ENCODE data around the gene MAPK10. TPM values are rescaled to one million over a fixed set of nuclear protein-coding genes. Genes with fewer than 3 reads are reported as not detected.

The MAPK10 gene
- total and polyA plus RNA-seq, 2 of the 8 experiments (the other 6 are each of a cell fraction or from before 2014, with no cell fraction given), result 2.5 to 3.1 TPM

GRCh38 chr4:86160426-86160825 is 199.4 kb downstream of the MAPK10 start:
- Histone ChIP-seq H3K14ac (ENCODE audit: insufficient read length) (no peak overlapping the region), H4K8ac (ENCODE audit: extremely low read depth, insufficient read depth, low read length) (no peak overlapping the region), H2BK5ac (ENCODE audit: low read depth, low read length) (no peak overlapping the region), H3K79me2 (ENCODE audit: control insufficient read depth in 1 of 2, insufficient read depth in 2 of 2, low read length in 2 of 2) (no peaks in the 10 kb centered on the region), H3K9ac (replicated peaks in 1 of 4; ENCODE audit: extremely low read depth in 1 of 4, low read depth in 3 of 4, low read length in 3 of 4) (no peak overlapping the region), H3K23ac (ENCODE audit: insufficient read length) (no peak overlapping the region), H3K56ac (replicated peaks; ENCODE audit: insufficient read length, low read depth, low read length) (no peak overlapping the region), H2BK12ac (ENCODE audit: low read depth, low read length) (no peak overlapping the region), H2AK5ac (ENCODE audit: low read depth, low read length) (no peak overlapping the region), H3K36me3 (ENCODE audit: control insufficient read depth in 2 of 4, insufficient read depth in 4 of 4, low read length in 3 of 4) (no peaks in the 10 kb centered on the region), H3K9me3 (ENCODE audit: insufficient read depth in 2 of 2, low read depth in 1 of 2, low read length in 1 of 2) (no peaks in the 10 kb centered on the region), H3K4me2 (ENCODE audit: insufficient read depth in 1 of 2, low read depth in 2 of 2, low read length in 2 of 2) (no peak overlapping the region), H3K27ac (ENCODE audit: low read depth, low read length) (no peak overlapping the region), H2AFZ (ENCODE audit: low read length) (no peak overlapping the region), H3K18ac (ENCODE audit: extremely low read depth, low read length) (no peak overlapping the region), H2BK15ac (ENCODE audit: low read length) (no peak overlapping the region), H4K5ac (ENCODE audit: insufficient read length, low read depth, low read length) (no peak overlapping the region), H4K91ac (replicated peaks; ENCODE audit: insufficient read length, low read length) (no peak overlapping the region), H3K79me1 (ENCODE audit: low read depth, low read length) (no peaks in the 10 kb centered on the region), H3K4me3 (ENCODE audit: extremely low read depth in 1 of 4, insufficient read depth in 2 of 4, low read depth in 3 of 4, low read length in 4 of 4) (no peak overlapping the region), H2BK120ac (replicated peaks; ENCODE audit: low read depth, low read length) (no peak overlapping the region), H3K4me1 (replicated peaks in 1 of 4; ENCODE audit: control insufficient read depth in 3 of 4, insufficient read depth in 4 of 4, low read length in 3 of 4) (no peaks in the 10 kb centered on the region), H4K20me1 (replicated peaks in 1 of 2; ENCODE audit: control insufficient read depth in 1 of 2, insufficient read depth in 2 of 2, low read length in 2 of 2) (no peaks in the 10 kb centered on the region), H2BK20ac (ENCODE audit: low read length) (no peak overlapping the region), H3K23me2 (ENCODE audit: low read depth, low read length) (no peaks in the 10 kb centered on the region), H3K4ac (replicated peaks; ENCODE audit: insufficient read length, low read depth, low read length) (no peak overlapping the region), H3K27me3 (replicated peaks in 1 of 4; ENCODE audit: control insufficient read depth in 3 of 4, extremely low read depth in 1 of 4, insufficient read depth in 3 of 4, low read length in 3 of 4) (no peaks in the 10 kb centered on the region)
- CTCF ChIA-PET (ENCODE audit: partially characterized antibody), result interaction anchor here (2.0 kb wide), 1 partner anchor 14 kb away, joined by 4 read pairs; no protein-coding TSS in a partner anchor
- 91% methylated on average over 2 of the region's 2 CpGs; no CpG with 5 or more reads in 1 of the 2 experiments for WGBS, 2 experiments (ENCODE audit: extremely low coverage in 1 of 2, insufficient coverage in 1 of 2, insufficient read length in 1 of 2, insufficient replicate concordance in 2 of 2, low coverage in 1 of 2, low lambda C conversion rate in 2 of 2, missing lambda C conversion rate in 1 of 2)
- DNase-seq (ENCODE audit: low read depth in 1 of 2, low spot score in 2 of 2) (no peak), FAIRE-seq (no peak)
- TF ChIP-seq HDAC2 (IDR thresholded peaks at IDR 0.05; ENCODE audit: borderline replicate concordance in 1 of 2, low read depth in 2 of 2, low read length in 2 of 2) (no peak), POLR2A (IDR thresholded peaks at IDR 0.05; ENCODE audit: control extremely low read depth in 1 of 2, low read depth in 2 of 2, low read length in 2 of 2) (no peak)
- POLR2A ChIA-PET (ENCODE audit: partially characterized antibody), result no interaction called here
